HG02588 (cell line): Measurements from ENCODE around the gene NRCAM.

Experiments used
- ATAC-seq: cut with Tn5 transposase; IDR thresholded peaks from one replicate; pipeline ENCODE4 v1.9.1; 2021; ENCODE audit warnings: mild to moderate bottlenecking, moderate library complexity; ENCODE audit not compliant: unreplicated experiment

Gene NRCAM

DNA sequence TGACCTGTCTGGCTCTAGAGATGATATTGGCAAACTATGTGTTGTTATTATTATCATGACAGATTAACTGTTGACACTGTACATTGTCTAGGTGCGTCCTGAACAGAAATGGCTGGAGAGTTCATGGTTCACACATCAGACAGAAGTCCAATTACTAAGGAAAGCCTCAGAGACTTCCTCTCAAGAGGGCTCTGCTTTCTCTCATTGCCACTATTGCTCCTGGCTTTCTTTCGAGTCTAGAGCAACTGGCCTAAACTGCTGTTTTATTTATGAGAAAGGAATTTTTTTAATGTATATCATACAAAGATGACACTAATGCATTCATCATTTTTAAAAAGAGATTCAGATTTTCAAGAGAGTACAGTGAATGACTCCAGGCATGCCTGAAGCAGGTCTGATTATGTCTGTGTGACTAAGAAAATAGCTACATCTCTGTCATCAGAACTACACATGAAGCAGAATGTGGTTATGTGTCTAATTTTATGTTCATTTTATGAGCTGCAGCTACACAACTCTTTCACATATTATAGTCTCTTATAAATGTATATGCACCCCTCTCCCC is 30.4 kb downstream of the NRCAM start:
- no peak for ATAC-seq

DNA sequence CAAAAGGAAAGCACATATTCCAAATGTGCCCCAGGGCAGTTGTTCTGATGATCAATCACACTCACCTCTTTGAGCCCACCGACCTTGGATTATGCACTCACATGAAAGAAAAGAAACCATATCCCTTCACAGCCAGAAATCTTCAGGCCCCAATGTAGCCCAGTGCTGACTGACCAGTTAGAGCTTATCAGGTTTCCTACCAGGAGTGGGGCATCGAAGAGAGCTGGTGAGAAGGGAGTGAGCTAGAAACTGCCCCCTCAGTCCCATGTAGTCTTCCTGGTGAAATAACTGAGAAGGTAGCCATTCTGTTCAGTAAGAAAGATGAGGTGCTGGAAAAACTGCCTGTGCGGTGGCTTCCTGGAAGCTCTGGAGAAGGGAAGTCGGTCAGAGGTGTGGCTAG is 32.2 kb downstream of the NRCAM start:
- ATAC-seq: no peak

DNA sequence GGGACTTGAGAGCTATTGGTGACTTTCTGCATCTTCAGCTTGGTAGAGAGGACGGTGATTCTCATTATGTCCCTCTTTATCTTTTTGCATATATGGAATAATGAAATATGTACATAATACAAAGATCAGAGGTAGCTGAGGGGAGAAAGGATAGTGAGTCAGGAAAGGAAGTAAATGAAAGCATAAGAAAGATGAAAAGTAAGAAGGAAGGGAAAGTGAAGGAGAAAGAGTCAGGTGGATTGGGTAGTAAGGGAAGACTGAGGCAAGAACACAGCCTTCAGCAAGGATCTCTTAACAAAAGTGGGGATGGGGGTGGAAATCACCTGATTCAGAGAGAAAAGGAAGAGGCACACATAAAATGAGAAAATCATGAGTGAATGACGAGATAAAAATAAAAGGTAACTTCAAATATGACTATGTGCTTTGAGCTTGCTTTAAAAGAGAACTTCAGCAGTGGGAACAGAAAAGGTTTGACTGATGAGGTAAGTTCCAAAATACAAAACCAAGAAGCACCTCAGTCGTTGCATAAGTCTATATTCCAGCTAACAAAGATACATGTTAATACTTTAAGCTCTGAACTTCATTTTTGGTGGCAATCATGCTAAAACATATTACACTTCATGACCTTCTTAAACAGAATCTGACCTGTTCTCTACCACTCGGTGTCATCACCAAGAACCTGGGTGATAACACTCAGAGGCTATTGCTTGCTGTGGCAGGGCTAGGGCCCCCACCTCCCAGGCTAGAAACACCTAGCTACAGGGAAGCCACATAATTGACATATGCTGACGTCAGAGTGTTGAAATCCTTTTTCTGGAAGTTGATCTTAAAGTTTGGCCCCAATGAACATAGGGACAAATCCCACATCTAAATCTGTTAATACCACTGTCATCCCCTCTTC is 32.9 kb downstream of the NRCAM start:
- ATAC-seq: no peak

DNA sequence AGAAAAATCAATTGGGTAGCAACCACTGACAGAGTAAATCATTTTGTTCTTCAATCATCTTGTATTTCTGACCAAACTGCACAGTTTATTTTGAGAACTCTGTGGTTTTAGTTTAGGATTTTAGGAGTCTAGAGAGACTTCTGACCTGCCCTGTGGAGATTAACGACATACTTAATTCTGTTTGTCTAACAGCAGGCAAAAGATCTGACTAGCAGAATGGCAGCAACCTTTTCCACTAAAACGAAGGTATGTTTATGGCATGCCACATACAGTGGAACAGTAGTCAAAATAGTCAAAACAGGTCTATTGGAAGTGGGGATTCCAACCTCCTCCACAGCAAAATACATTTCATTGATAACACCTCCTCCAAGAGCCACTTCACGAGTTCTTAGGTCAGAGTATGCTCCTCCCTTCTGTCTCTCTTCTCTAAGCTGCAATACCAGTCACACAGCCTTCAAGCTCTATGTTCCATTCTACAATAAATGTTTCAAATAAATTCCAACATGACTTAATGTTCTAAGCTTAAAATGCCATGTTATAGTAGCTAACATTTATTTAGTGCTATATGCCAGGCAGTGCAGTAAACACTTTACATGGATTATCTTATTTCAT is 34.4 kb downstream of the NRCAM start:
- no peak for ATAC-seq

DNA sequence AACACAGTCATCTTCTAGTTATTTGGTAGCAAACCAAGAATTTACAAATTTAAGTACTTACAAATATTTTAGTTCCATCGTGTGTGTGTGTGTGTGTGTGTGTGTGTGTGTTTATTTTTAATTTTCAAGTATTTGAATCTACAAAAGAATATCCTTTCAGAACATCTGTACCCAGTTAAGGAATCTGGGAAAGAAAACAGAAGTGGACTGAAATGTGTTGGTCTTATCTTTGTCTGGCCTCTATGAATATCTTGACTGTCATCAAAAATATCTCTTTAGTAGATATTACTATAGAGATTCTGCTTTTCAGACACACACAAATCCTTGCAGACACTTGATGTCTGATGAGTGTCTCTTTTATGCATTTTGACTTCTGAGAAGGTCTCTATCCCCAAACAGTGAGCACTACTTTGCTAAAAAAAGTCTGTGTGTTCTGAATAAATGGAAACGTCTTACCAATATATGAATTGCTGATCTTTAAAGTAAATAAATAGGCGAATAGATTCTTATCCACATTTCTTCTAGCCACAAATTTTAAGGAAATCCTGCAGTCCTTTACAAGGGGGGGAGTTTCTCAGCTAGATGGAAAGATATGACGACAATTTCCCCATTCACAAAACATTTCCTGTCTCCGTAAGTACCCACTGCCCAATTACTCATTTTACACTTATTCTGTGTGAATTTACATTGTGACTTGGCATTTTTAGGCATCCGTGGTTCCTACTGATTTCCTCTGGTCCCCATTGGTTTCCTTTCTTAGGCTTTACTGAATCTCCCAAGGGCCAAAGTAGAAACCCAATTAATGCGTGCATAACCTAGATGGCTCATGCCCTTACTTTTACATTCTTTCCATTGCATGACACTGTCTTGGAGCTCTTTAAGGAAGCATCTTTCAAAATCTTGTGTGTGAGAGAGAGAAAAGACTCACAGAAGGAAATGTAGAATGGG is 36.0 kb downstream of the NRCAM start:
- ATAC-seq: no peak

DNA sequence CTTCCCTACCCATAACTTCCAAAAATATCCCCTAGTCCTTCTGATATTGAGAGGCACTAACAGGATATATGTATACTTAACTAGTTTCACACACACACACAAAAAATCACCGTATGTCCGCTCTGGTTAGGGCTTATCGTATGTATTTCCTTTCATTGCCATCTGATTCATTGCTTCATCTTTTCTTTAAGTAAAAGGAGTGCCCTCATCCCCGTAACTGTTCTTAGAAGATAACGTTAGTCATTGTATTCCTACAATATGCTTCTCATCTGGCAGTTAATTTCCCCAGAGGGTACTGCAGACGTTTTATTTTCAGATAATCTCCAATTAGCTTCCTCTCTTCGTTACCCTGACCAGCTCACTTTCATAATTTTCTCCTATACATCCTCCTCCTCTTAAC is 37.3 kb downstream of the NRCAM start:
- no peak for ATAC-seq

DNA sequence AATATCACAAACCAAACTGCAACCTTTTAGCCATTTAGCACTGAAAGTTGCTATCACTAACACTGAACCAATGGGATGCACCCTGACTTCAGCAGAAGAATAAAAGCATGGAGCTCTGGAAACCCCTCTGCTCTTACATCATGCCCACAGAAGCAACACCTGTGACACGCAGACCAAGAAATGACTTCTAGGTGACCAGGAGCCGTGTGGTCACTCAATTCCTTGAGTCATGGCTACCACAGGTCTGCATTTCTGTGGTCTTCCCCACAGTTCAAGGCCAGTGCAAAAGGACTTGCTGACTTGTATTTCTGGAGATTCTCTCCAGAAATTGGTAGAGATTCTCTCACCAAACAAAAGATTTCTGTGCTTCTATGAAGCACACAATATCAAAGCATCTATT is 38.3 kb downstream of the NRCAM start:
- no peak for ATAC-seq

DNA sequence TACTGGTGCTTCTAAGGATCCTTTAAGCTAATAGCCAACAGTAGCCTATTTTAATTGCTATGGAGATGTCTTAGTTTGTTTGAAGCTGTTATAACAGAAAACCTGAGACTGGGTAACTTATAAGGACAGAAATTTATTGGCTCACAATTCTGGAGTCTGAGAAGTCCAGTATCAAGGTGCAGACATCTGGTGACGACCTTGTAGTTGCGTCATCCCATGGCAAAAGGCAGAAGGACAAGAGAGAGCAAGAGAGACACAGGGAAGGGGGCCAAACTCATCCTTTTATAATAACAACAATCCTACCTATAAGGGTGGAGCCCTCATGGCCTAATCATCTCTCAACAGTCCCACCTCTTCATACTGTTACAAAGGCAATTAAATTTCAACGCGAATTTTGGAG is 39.1 kb downstream of the NRCAM start:
- ATAC-seq: no peak

DNA sequence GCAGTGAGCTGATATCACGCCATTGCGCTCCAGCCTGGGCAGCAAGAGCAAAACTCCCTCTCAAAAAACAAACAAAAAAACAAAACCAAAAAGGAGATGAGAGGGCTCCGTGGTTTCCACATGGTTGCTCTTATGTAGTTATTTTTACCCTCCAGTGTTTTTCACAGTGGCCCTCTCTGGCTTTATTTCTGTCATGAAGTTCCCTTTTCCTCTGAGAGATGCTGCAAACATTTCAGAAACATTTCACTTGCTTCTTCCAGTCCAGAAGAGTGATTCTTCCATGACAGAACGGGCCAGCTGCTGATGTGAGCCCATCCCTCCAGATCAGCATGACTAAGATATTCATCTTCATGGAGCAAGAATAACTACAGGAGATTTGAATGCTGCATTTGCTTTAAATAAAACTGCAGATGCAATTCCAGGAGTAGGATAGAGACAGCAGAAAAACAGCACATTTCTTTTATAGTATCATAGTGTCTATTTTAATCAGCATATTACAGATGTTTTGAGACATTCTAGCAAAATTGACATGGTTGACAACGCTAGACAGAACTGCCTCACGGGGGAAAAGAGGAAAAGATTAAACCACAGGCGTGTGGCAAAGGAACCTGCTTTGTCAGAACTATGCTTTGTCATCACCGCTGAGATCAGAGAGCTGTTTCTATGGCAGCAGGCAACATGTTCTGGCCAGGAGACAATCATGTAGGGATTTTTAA is 40.3 kb downstream of the NRCAM start:
- ATAC-seq: peak; percentile 87

DNA sequence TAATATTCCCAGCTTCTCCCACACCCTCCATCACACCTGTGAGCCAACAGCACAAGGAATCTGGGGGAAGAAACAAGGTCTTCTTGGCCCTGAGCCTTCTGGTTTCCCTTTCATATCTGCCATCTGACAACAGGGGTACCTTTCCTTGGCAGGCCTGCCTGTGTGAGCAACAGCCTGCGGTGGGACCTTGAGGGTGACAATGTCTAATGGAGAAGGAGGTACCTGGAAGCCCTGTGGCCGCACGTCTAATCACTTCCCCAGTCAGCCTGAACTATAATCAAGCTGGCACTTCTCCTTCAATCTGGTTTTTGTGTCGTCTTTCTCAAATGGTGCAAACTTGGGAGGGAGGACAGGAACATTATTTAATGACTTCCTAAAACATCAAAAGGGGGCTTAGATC is 41.2 kb downstream of the NRCAM start:
- ATAC-seq: no peak

DNA sequence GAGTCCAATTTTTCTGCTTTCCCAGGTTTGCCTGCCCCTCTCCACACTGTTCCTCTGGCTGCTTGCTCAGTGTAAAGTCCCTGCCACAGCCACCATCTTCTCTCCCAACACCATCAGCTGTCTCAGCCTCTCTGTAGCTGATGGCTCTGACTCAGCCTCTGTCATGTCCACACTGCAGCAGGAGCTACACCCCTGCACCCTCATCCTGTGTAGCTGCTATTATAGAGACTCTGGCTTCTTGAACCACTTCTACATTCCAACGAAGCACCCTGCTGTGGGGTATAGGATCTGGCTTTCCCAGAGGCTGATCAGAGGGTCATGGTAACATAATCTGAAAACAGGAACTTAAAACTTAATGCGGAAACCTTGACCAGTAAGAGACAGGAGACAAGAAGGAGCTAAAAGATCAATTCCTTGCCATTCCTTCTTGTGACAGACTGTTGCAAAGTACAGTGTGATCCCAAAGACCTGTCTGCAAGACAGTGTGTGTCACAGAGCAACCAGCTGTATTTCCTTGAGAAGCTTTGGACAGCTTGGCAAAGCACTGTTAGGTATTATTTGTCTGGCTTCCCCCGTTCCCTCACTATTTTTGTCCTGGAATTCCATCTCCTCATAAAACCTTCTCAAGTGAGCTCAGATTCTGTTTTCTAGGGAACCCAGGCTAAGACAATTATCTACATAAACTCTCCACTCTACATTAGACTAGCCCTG is 42.3 kb downstream of the NRCAM start:
- ATAC-seq: no peak

DNA sequence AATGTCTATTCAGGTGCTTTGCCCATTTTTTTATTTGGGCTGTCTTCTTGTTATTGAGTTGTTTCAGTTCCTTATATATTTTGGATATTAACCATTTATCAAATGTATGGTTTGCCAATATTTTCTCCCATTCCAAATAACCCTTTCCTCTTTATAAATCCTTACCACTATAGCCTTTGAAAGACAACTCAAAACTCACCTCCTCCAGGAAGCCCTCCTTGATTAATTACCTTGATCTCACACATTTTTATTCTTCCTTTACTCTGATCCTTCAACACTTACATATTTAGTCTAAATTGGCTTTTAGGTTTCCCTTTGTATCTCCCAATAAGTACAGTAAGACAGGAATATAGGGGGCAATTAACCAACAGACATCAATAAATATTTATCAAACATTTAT is 42.9 kb downstream of the NRCAM start:
- no peak for ATAC-seq

DNA sequence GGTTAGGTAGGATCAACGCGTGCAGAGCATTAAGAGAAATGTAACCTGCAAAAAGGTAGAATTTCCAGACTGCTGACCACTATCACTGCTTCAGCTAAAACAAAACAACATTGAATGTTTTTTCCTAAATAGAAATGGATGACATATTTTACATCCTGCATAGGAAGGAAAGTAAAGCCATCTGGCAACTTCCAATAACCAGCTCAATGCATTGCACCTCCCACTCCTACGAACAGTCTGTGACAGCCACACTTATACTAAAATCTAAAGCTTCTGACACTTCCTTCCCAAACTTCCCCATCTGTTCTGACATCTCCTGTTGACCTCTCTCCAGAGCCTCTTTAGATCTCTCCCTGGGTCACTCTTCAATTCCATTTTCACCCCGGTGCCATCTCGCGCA is 47.1 kb downstream of the NRCAM start:
- ATAC-seq: no peak

DNA sequence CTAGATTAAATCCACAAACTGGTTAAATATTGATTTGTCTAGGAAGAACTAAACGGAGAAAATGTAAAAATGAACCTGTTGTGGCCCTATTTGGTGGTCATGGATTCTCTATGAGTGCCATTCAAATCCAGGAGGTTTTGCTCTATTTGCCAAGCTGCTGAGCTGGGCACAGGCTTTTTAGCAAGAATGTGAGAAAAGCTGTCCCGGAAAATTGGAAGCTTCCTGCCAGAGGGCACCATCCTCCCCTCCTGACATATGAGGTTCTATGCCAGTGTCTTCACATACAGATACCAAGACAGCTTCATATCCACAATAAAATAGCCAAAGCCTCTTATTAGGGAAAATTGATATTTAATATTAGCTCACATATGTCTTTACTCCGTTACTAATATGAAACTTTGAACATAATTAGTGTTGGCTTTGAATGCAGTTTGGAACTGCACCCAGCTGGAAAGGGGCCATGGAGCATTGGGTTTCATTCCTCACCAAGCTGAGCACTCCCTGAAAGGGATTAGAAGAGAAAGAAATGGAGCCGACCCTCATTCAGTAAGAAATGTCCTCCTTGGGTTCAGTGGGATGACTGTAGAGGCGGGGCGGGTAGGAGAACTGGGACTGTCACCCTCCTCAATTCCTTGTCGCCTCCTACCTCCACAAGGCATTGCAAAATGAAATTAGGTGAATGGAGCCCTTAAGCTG is 47.8 kb downstream of the NRCAM start:
- ATAC-seq: no peak

DNA sequence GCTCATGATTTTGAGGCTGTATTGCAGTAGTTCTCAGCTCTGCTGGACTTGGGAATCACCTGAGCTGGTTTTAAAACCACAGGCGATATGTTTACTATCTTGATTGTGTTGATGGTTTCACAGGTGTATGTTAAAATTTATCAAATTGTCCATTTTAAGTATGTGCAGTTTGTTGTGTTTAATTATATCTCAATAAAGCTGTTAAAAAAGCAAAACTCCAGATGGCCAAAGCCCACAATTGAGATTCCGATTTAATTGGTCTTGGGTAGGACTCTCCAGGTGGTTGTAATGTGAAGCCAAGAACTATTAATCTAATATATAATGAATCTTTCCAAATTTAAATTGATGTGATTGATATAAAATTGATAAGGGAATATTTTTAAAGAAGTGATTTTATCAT is 48.6 kb downstream of the NRCAM start:
- ATAC-seq: no peak

DNA sequence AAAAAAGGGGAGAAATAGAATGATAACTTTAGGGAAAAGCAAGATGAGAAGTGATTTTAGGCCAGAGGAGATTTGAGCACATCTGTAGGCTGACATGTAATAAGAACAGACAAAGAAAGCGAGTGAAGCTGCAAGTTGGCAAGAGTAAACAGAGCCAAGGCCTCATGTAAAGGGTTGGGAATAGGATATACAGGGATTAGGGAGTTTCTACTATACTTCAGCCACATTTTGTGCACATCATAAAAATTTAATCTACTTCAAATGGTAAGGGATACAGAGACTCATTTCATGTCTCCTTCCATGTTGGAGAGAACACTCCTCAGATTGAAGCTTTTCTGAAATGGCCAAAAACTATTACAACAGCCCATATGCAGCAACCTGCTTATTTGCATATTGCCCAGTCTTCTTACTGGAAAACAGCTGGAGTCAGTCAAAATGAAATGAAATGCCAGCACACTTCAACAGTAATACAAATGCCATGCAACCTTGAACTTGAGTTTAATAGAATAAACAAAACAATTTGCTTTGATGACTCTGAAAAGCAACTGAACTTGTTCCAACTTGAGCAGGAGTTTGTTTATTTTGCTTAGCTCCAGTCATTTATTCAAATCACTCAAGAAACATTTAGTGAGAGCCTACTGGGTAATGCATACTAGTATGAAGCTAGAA is 49.9 kb downstream of the NRCAM start:
- no peak for ATAC-seq

DNA sequence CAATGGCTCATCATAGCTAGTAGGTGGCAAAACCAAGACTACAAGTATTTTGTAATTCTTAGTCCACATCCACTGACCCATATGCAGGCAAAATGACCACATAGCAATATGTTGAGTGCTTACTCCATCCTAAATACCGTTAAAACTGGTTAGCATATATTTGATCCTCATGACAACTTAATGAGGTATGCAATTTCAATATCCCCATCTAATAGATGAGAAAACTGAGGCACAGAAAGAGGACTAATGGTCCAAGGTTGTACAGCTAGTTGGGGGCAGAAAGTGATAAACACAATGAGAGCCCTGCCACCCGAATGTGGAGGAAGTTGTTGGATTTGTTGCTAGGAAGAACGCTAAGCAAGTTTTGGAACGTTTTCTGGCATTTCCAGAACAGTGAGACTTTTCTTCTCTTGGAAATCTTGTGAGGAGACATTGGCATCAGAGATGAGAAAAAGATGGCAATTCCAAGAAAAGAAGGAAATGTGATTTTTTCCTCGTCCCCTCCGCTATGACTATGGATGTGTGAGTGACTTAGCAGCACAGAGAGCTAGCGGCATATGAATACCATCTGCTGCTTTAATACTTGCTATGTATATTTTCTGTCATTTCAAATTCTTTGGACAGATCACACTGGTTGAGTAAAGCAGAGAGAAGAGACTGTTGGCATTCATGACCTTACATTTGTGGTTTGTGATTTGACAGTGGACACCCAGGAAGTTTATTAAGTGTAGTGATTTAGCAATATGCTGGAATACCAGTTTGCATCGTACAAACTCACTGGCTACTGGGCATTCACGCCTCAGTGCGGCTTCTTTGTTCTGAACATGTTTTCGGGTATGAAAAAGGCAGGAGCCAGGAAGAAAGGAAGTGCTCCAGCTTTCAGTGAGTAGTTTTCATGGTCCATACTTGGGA is 51.5 kb downstream of the NRCAM start:
- ATAC-seq: no peak
